Mucosa of rectum (tissue), 2 donors: Measurements from ENCODE around the gene DENND1A.
"Not testable (repeated sequence)": the region's sequence is repeated elsewhere in the genome, so short reads cannot be mapped to it uniquely, and the experiment has no call there.

ENCODE experiments used
- H3K27ac ChIP-seq, 2 donors: one replicate each; pipeline ENCODE4 v1.7.0; 2013; ENCODE audit warnings: inconsistent platforms in 2 of 2, low read depth in 2 of 2, low read length in 2 of 2
- H3K27me3 ChIP-seq, 2 donors: one replicate each; pipeline ENCODE4 v1.7.0; 2013; ENCODE audit warnings: low read length in 2 of 2; ENCODE audit not compliant: control insufficient read depth in 2 of 2, insufficient read depth in 2 of 2
- H3K36me3 ChIP-seq, 2 donors: one replicate each; pipeline ENCODE4 v1.7.0; 2013; ENCODE audit warnings: low read length in 2 of 2; ENCODE audit not compliant: control insufficient read depth in 2 of 2, insufficient read depth in 2 of 2
- H3K4me1 ChIP-seq, 2 donors: one replicate each; pipeline ENCODE4 v1.7.0; 2013; ENCODE audit warnings: low read length in 2 of 2, mild to moderate bottlenecking in 1 of 2; ENCODE audit not compliant: control insufficient read depth in 2 of 2, insufficient read depth in 2 of 2
- H3K4me3 ChIP-seq, 2 donors: one replicate each; pipeline ENCODE4 v1.7.0; 2013; ENCODE audit warnings: low read length in 2 of 2
- H3K9ac ChIP-seq, 2 donors: one replicate each; pipeline ENCODE4 v1.7.0; 2013; ENCODE audit warnings: low read length in 2 of 2, low read depth in 1 of 2, mild to moderate bottlenecking in 1 of 2
- H3K9me3 ChIP-seq, 2 donors: one replicate each; pipeline ENCODE4 v1.7.0; 2013; ENCODE audit warnings: low read length in 2 of 2; ENCODE audit not compliant: control insufficient read depth in 2 of 2
- donor health status: healthy.
- donor health status: Normal muscosa, but diverticular disease.

DENND1A gene

DNA sequence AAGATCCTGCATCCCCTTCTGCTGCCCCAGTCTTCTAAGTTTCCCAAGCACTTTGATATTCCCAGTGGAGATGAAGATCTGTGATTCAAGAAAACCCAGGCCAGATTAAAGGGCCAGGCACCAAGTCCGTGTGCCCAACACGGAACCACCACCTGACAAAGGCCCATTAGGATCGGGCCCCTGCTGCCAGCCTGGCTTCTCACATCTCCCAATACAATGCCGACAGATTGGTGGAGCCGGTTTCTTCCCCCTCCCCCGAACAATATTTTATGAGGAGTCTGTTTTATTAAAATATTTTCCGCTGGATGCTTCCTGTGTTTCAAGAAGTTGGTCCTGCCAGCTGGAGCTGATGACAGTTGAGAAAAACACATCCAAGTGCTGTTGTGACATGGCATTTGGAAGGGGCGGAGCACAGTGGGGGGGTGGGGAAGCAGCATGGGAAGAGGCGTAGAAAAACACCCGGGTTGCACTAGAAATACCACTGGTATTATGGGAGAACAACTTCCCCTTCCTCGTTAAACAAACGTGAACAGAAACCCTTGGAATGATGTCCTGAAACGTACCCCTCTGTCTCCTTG is 528.9 kb downstream of the DENND1A start:
- no peak overlapping the region for H3K9ac ChIP-seq
- H3K27me3 ChIP-seq: no peaks in the 10 kb centered on the region
- H3K9me3 ChIP-seq: no peaks in the 10 kb centered on the region
- no peak overlapping the region for H3K27ac ChIP-seq
- no peaks in the 10 kb centered on the region for H3K4me1 ChIP-seq
- peaks cover 0 to 6% of the 10 kb centered on the region in 2 donors for H3K36me3 ChIP-seq
- H3K4me3 ChIP-seq: no peak overlapping the region

DNA sequence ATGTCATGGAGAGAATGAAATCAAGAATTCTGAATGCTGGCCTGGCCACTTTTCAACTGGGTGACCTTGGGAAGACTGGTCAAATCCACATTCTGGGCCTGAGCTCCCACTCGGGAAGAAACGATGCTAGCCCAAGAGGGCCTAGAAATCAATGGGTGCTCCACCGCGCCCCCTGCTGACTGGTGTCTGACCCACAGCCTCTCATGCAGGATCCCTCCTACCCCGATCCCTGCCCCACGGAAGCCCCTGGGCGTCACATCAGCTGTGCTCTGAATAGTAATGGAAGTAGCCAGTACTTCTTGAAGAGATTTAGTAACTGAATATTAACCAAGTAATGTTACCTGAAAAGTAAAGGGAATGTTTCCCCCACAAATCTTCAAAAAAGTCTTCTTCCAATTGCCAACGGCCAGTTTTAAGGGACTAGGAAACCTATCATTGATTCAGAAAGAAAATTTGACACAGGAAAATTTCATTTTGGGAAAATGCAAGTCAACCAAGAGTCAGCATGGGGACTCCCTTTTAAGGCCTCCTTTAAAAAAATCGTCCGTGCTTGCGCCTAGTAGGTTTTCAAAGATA is 530.0 kb downstream of the DENND1A start:
- no peak overlapping the region for H3K27ac ChIP-seq
- no peak overlapping the region for H3K4me3 ChIP-seq
- H3K9ac ChIP-seq: no peak overlapping the region

DNA sequence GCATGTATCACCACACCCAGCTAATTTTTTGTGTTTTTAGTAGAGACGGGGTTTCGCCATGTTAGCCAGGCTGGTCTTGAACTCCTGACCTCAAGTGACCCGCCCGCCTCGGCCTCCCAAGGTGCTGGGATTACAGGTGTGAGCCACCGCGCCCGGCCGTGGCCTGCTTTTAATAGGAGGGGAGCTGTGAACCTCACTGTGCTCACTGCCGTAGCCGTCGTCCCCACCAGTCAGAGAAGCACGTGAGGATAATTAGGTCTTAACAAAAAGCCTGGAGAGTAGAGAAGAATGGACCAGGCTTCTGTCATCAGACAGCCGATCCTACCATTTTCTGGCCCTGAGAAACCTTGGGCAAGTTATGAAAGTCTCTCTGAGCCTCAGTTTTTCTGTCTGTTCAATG is 531.0 kb downstream of the DENND1A start:
- H3K36me3 ChIP-seq, H3K27ac ChIP-seq, H3K9me3 ChIP-seq, H3K4me3 ChIP-seq, H3K27me3 ChIP-seq, H3K4me1 ChIP-seq, H3K9ac ChIP-seq: not testable (repeated sequence)

More for the DNA sequence above, 530.0 kb downstream of the DENND1A start:
- no peaks in the 10 kb centered on the region for H3K27me3 ChIP-seq
- H3K4me1 ChIP-seq: no peaks in the 10 kb centered on the region
- H3K9me3 ChIP-seq: no peaks in the 10 kb centered on the region
- H3K36me3 ChIP-seq: peaks cover 0 to 6% of the 10 kb centered on the region in 2 donors

DNA sequence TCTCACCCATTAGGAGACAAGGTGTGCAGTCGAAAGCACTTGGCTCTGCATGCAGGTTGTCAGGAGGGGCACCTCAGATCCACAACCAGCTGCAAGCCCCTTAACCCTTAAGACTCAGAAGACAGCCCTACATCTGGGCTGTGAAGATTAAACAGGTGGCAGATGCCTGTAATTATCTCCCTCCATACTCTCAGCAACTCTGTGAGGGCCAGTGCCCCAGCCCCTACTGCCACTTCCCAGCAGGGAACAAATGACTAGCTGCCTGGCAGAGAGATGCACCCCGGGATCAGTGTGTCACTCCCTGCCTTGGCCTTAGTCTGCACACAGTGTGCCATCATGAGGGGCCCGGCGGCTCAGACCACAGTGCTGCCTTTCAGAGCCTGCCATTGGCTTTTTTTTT is 532.0 kb downstream of the DENND1A start:
- no peaks in the 10 kb centered on the region for H3K4me1 ChIP-seq
- H3K27me3 ChIP-seq: no peaks in the 10 kb centered on the region
- H3K9ac ChIP-seq: no peak overlapping the region
- H3K27ac ChIP-seq: no peak overlapping the region
- no peak overlapping the region for H3K4me3 ChIP-seq
- peaks cover 0 to 3% of the 10 kb centered on the region in 2 donors for H3K36me3 ChIP-seq
- H3K9me3 ChIP-seq: no peaks in the 10 kb centered on the region

DNA sequence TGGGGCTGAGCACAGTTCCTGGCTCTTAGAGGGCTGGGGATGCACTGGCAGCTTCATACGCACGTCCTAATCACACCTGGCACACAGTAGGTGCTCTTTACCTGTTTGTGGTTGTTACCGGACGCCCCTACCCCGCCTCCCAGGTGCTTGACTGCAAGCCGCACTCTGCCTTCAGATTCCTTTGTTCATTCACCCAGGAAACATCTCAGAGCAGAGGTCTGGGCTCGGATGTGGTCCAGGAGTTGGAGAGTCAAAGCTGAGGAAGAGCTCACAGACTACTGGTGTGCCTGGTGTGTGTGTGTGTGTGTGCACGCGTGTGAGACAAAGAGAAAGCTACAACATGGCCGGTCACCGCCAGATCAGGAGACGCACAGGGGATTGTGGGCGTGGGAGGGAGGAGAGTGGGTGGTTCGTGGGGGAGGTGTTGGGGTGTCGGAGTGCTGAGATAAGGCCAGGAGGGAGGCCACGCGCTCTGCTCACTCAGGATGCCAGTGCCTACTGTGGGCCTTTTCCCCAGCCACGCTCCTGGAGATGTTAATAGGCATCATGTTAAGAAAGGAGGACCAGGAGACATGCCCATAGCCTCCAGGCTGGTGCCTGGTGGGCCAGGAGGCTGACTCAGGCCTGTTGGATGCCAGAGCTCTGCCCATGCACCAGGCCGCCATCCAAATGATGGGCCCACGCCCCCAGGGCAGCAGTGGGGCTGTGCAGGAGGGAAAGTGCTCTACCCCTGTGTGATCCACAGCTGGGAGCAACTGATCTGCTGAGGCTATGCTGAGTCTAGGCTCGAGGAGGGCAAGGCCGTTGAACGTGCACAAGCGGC is 534.0 kb downstream of the DENND1A start:
- H3K4me1 ChIP-seq: no peaks in the 10 kb centered on the region
- H3K9me3 ChIP-seq: no peaks in the 10 kb centered on the region
- H3K27me3 ChIP-seq: no peaks in the 10 kb centered on the region
- no peak overlapping the region for H3K4me3 ChIP-seq
- no peak overlapping the region for H3K27ac ChIP-seq
- H3K36me3 ChIP-seq: peaks cover 0 to 3% of the 10 kb centered on the region in 2 donors
- no peak overlapping the region for H3K9ac ChIP-seq

DNA sequence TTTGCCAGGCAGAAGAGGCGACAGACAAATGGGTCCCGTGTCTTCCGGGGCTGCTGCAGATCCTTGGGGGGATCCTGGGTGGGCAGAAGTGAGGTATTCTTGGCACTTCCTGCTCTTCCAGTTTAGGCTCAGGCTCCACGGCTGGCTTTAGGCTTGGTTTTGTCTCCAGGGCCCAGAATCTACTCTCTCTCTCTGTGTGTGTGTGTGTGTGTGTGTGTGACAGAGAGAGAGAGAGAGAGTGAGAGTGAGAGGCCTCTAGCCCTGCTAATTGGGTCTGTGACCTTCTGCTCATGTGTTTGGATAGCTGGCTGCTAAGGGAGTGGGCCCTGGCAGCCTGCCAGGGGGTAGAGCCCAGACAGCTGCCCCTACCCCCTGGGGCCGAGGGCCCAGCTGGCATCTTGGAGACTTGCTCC is 534.6 kb downstream of the DENND1A start:
- peaks cover 0 to 3% of the 10 kb centered on the region in 2 donors for H3K36me3 ChIP-seq
- H3K27me3 ChIP-seq: no peaks in the 10 kb centered on the region
- H3K27ac ChIP-seq: no peak overlapping the region
- no peaks in the 10 kb centered on the region for H3K9me3 ChIP-seq
- no peak overlapping the region for H3K9ac ChIP-seq
- H3K4me1 ChIP-seq: no peaks in the 10 kb centered on the region
- H3K4me3 ChIP-seq: no peak overlapping the region

DNA sequence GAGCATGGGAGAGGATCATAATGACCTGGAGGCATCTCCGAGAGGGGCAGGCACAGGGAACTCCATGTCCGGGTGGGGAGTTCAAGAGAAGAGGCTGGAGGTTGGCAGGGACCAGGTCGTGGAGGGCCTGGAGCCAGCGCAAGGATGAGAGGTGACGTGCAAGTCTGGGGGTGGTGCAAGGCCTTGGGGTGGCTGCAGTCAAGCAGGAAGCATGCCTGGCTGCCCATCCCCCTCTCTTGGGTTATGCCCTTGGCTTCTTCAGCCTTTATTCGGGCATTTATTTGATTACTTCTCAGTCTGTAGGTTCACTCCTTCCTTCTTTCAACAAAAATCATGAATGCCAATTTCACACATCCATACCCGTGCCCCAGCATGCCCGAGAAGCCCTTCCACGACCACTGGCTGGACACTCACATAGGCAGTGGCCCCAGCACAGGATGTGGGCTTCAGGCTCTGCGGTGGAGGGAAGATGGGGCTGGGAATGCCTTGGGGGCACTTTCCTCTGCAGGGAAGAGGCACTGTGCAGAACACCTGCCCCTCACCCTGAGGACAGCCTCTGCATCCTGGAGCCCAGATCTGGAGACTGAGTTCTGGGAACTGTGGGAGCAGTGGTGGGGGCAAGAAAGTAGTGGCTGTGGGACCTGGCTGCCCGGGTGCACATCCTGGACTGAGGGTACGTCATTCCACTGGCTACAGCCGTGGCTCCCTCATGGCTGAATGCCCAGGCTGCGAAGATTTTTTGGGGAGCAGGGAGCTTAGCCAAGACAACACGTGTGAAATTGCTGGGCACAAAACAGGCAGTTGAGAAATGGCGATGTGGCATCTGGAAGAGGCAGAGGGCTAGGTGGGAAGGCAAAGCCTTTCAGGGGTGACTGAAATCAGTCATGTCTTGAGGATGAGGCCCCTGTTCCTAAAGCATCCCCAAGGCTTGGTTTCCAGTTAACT is 535.4 kb downstream of the DENND1A start:
- Histone ChIP-seq H3K4me3 (no peak overlapping the region), H3K36me3 (peaks cover 0 to 3% of the 10 kb centered on the region in 2 donors), H3K9me3 (no peaks in the 10 kb centered on the region), H3K27ac (no peak overlapping the region), H3K9ac (no peak overlapping the region), H3K27me3 (no peaks in the 10 kb centered on the region), H3K4me1 (no peaks in the 10 kb centered on the region)

DNA sequence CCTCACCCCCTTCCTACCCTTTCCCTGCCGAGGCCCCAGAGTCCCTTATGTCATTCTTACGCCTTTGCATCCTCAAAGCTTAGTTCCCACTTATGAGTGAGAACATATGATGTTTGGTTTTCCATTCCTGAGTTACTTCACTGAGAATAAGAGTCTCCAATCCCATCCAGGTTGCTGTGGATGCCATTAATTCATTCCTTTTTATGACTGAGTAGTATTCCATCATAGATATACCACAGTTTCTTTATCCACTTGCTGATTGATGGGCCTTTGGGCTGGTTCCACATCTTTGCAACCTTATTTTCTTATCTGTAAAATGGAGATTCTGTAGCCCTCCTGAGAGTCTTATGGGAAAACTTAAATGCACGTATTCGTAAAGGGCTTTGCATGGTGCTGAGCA is 537.1 kb downstream of the DENND1A start:
- Histone ChIP-seq H3K4me1 (no peaks in the 10 kb centered on the region), H3K9ac (no peak overlapping the region), H3K4me3 (no peak overlapping the region), H3K27me3 (no peaks in the 10 kb centered on the region), H3K9me3 (no peaks in the 10 kb centered on the region), H3K27ac (no peak overlapping the region), H3K36me3 (no peaks in the 10 kb centered on the region)

DNA sequence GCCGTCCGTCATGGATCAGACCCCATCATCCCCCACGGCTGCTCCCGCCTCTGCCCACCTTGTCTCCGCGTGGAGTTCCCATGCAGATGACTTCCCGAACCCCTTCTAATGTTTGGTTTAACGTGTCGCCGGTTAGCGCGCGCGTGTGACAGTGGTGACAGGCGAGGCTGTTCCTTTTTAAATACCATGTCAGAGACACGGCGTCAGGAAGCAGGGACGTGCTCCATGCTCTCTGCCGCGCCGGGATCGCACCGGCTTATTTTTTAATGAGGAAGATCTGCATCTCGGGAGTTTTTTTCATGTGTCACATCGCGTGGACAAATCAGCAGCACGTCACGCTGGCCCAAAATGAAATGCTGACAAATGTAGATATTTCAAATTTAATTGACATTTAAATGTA is 538.0 kb downstream of the DENND1A start:
- Histone ChIP-seq H3K27ac (no peak overlapping the region), H3K9me3 (no peaks in the 10 kb centered on the region), H3K4me1 (no peaks in the 10 kb centered on the region), H3K4me3 (no peak overlapping the region), H3K27me3 (no peaks in the 10 kb centered on the region), H3K36me3 (no peaks in the 10 kb centered on the region), H3K9ac (no peak overlapping the region)
